ENCODE measurements around the gene ARX. TPM values are rescaled to one million over a fixed set of nuclear protein-coding genes. Genes with fewer than 3 reads are reported as not detected.

ARX gene
- total and polyA plus RNA-seq, 2 of the 8 experiments (the other 6 are each of a cell fraction or from before 2014, with no cell fraction given), result not detected

GRCh38 chrX:24955372-24955930 is 60.3 kb downstream of the ARX start (continued):
- no peak for TF ChIP-seq CTCF (IDR thresholded peaks at IDR 0.05; ENCODE audit: control extremely low read depth in 1 of 3, insufficient read depth in 1 of 3, low read depth in 1 of 3, low read length in 3 of 3)
- TF ChIP-seq CBX8 (IDR thresholded peaks at IDR 0.05; ENCODE audit: borderline replicate concordance, low read depth, low read length), result no peak
- no peak for TF ChIP-seq KDM1A (IDR thresholded peaks at IDR 0.05; ENCODE audit: borderline replicate concordance, low read length)
